Testis (tissue), 3 donors: ENCODE results near the gene WDR6. TPM values are rescaled to one million over a fixed set of nuclear protein-coding genes. Genes with fewer than 3 reads are reported as not detected.

Experiments used
- DNase-seq: peaks from one replicate; pipeline ENCODE4 v3.0.0-alpha.2; 2019
- H3K27ac ChIP-seq, 2 donors: fragments of 200-600 bp; sonication (generic); one replicate each; pipeline ENCODE4 v1.5.1; 2019
- H3K27me3 ChIP-seq: fragments of 200-600 bp; sonication (generic); one replicate; pipeline ENCODE4 v1.5.1; 2019
- H3K36me3 ChIP-seq: fragments of 200-600 bp; sonication (generic); one replicate; pipeline ENCODE4 v1.5.1; 2017; ENCODE audit warnings: low read depth; ENCODE audit errors: missing control alignments
- H3K4me1 ChIP-seq: fragments of 200-600 bp; sonication (generic); one replicate; pipeline ENCODE4 v1.5.1; 2019
- H3K4me3 ChIP-seq, 2 donors: fragments of 200-600 bp; sonication (generic); one replicate each; pipeline ENCODE4 v1.5.1; 2017 to 2019
- H3K9me3 ChIP-seq: fragments of 200-600 bp; sonication (generic); one replicate; pipeline ENCODE4 v1.5.1; 2017
- CTCF ChIP-seq, 3 experiments: fragments of 450-650 bp in 2 of 3; fragments of 200-600 bp in 1 of 3; sonication (generic) in 1 of 3; IDR thresholded peaks; one replicate each; pipeline ENCODE4 v1.5.1; 2016 to 2019; ENCODE audit warnings: antibody characterized with exemption in 3 of 3, mild to moderate bottlenecking in 2 of 3, moderate library complexity in 1 of 3
- POLR2A ChIP-seq: fragments of 450-650 bp; IDR thresholded peaks from one replicate; pipeline ENCODE4 v1.6.1; 2017; ENCODE audit warnings: antibody characterized with exemption, mild to moderate bottlenecking, moderate library complexity
- WGBS, 2 donors: methylation state at CpG; one replicate each; pipeline ENCODE4 v1.1.5; 2018; 5-methylcytosine and 5-hydroxymethylcytosine counted together
- intact Hi-C: fragments of 100-400 bp; cut with DNase I; formaldehyde crosslinking; loops from one replicate; pipeline ENCODE4 v1.15.1; 2023; ENCODE audit warnings: low total_unique reads
- polyA plus RNA-seq: library from polyadenylated mRNA; stranded (reverse); fragments of 350-450 nt; fragmentation: Illumina TruSeq; extraction: RNeasy Lipid Tissue Mini Kit (QIAGEN cat#74804); gene quantifications from one replicate; pipeline ENCODE4 v1.2.3, GENCODE V29; 2014; ENCODE audit warnings: low read depth, low replicate concordance; ENCODE audit not compliant: insufficient read depth
- total RNA-seq, 2 donors: library from RNA; depleted of rRNA; stranded (reverse); fragments of >200 nt; gene quantifications; one replicate each; pipeline ENCODE4 v1.2.3, GENCODE V29; 2016

Gene WDR6
- total and polyA plus RNA-seq, 3 donors from 2014 or later = 92.0 to 172 (median 171) TPM

- Histone ChIP-seq H3K27me3 (no peaks in the 10 kb centered on the region), H3K27ac (no peak overlapping the region), H3K36me3 (no peaks in the 10 kb centered on the region), H3K4me1 (peaks cover 8% of the 10 kb centered on the region), H3K4me3 (no peak overlapping the region), H3K9me3 (no peaks in the 10 kb centered on the region)
- intact Hi-C loops = no loop called here
- TF ChIP-seq CTCF (IDR thresholded peaks at IDR 0.05) (no peak), POLR2A (no peak)
- no peak for DNase-seq
- 91 to 95% methylated on average over 10 of the region's 10 CpGs for WGBS, 2 donors
Measured at GRCh38 chr3:48974076-48974864, 32.9 kb upstream of the WDR6 start.

GRCh38 chr3:48979451-48979850, 27.7 kb upstream of the WDR6 start:
- no peaks in the 10 kb centered on the region for H3K36me3 ChIP-seq

GRCh38 chr3:48980295-48980694, 26.9 kb upstream of the WDR6 start:
- H3K27ac ChIP-seq = no peak overlapping the region
- no peaks in the 10 kb centered on the region for H3K27me3 ChIP-seq
- 86 to 99% methylated on average over 4 of the region's 4 CpGs for WGBS, 2 donors
- H3K4me1 ChIP-seq = peaks cover 8% of the 10 kb centered on the region
- no peak for DNase-seq
- intact Hi-C loops = no loop called here
- no peaks in the 10 kb centered on the region for H3K36me3 ChIP-seq
- H3K9me3 ChIP-seq = no peaks in the 10 kb centered on the region
- no peak for TF ChIP-seq CTCF (IDR thresholded peaks at IDR 0.05)
- TF ChIP-seq POLR2A = no peak
- no peak overlapping the region for H3K4me3 ChIP-seq

More at GRCh38 chr3:48979451-48979850, 27.7 kb upstream of the WDR6 start:
- Histone ChIP-seq H3K27me3 (no peaks in the 10 kb centered on the region), H3K4me3 (no peak overlapping the region), H3K4me1 (peaks cover 8% of the 10 kb centered on the region), H3K27ac (no peak overlapping the region), H3K9me3 (no peaks in the 10 kb centered on the region)
- intact Hi-C loops = no loop called here
- TF ChIP-seq POLR2A (no peak), CTCF (IDR thresholded peaks at IDR 0.05) (no peak)
- WGBS, 2 donors = 85 to 91% methylated on average over 3 of the region's 3 CpGs
- DNase-seq = no peak

GRCh38 chr3:48982016-48982415, 25.2 kb upstream of the WDR6 start:
- Histone ChIP-seq H3K4me1 (peaks cover 8% of the 10 kb centered on the region), H3K9me3 (no peaks in the 10 kb centered on the region), H3K36me3 (no peaks in the 10 kb centered on the region), H3K27me3 (no peaks in the 10 kb centered on the region), H3K4me3 (no peak overlapping the region), H3K27ac (no peak overlapping the region)
- DNase-seq = no peak
- intact Hi-C loops = no loop called here
- TF ChIP-seq CTCF (IDR thresholded peaks at IDR 0.05) (no peak), POLR2A (no peak)

- TF ChIP-seq POLR2A (no peak), CTCF (IDR thresholded peaks at IDR 0.05) (no peak)
- H3K27me3 ChIP-seq = no peaks in the 10 kb centered on the region
- intact Hi-C loops = no loop called here
- WGBS, 2 donors = 75 to 79% methylated on average over 5 of the region's 5 CpGs
- peaks cover 3% of the 10 kb centered on the region for H3K4me1 ChIP-seq
- H3K4me3 ChIP-seq = no peak overlapping the region
- no peaks in the 10 kb centered on the region for H3K9me3 ChIP-seq
- no peak for DNase-seq
- no peaks in the 10 kb centered on the region for H3K36me3 ChIP-seq
- H3K27ac ChIP-seq = no peak overlapping the region
Measured at GRCh38 chr3:48982686-48983085, 24.5 kb upstream of the WDR6 start.
